Keratinocyte (primary cell): ENCODE results near the gene LRRN3.

ENCODE experiments used
- CTCF ChIP-seq, 3 experiments: IDR thresholded peaks in 1 of 3; conservative IDR thresholded peaks in 1 of 3; optimal IDR thresholded peaks in 1 of 3; 2 replicates in 2 of 3; 3 replicates in 1 of 3; pipeline versions ENCODE3 to v1.5.1; 2011; ENCODE audit warnings: low read length in 3 of 3, mild to moderate bottlenecking in 3 of 3, moderate library complexity in 2 of 3, control low read depth in 1 of 3, inconsistent platforms in 1 of 3; ENCODE audit not compliant: insufficient read depth in 2 of 3; ENCODE audit errors: extremely low read depth in 1 of 3
- EZH2 ChIP-seq: IDR thresholded peaks from one replicate; pipeline ENCODE4 v1.6.1; 2012; ENCODE audit warnings: inconsistent platforms, mild to moderate bottlenecking, low read length, moderate library complexity

DNA sequence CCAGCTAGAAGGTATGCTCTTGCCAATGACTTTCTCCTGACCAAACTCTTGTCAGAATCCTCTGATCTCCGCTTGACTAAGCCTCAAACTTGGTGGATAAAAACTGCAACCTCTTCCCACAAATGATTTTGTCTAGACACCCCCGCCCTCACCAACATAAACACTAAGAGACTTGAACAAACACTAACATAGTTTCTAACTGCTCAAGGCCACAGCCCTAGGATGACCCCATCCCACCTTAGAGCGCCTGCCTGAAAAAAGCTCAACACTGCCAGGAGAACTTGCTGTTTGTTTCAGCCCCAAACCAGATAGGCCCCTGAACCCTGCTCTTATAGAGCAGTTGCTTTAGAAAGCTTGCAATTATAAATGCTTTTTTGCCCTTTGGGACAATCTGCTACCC lies 71.8 kb downstream of the LRRN3 start:
- no peak for TF ChIP-seq CTCF (optimal IDR thresholded peaks at IDR 0.05 in 1 of 3, IDR thresholded peaks at IDR 0.05 in 1 of 3, conservative IDR thresholded peaks at IDR 0.05 in 1 of 3; ENCODE audit: extremely low read depth in 1 of 3, insufficient read depth in 2 of 3, low read length in 3 of 3)
- no peak for TF ChIP-seq EZH2
